ENCODE results near the gene SSU72. TPM values are rescaled to one million over a fixed set of nuclear protein-coding genes. Genes with fewer than 3 reads are reported as not detected.
A peak's percentile ranks its signal among the peaks of the same experiment; 100 is the strongest.

Gene SSU72
- polyA plus RNA-seq, 1 donor from 2014 or later, result 176 TPM

- no peaks in the 10 kb centered on the region for H3K9me3 Mint-ChIP-seq
- no peaks in the 10 kb centered on the region for H3K36me3 Mint-ChIP-seq
- H3K4me1 Mint-ChIP-seq, result peaks cover 0 to 4% (median 0%) of the 10 kb centered on the region in 3 donors
- H3K27me3 Mint-ChIP-seq, result no peaks in the 10 kb centered on the region
- no peak overlapping the region for H3K4me3 Mint-ChIP-seq
- peak overlapping the region in 1 of 3 donors; percentile 85 for H3K27ac Mint-ChIP-seq
These were observed 23.0 kb downstream of the SSU72 start for GRCh38 chr1:1551524-1552262.

DNA sequence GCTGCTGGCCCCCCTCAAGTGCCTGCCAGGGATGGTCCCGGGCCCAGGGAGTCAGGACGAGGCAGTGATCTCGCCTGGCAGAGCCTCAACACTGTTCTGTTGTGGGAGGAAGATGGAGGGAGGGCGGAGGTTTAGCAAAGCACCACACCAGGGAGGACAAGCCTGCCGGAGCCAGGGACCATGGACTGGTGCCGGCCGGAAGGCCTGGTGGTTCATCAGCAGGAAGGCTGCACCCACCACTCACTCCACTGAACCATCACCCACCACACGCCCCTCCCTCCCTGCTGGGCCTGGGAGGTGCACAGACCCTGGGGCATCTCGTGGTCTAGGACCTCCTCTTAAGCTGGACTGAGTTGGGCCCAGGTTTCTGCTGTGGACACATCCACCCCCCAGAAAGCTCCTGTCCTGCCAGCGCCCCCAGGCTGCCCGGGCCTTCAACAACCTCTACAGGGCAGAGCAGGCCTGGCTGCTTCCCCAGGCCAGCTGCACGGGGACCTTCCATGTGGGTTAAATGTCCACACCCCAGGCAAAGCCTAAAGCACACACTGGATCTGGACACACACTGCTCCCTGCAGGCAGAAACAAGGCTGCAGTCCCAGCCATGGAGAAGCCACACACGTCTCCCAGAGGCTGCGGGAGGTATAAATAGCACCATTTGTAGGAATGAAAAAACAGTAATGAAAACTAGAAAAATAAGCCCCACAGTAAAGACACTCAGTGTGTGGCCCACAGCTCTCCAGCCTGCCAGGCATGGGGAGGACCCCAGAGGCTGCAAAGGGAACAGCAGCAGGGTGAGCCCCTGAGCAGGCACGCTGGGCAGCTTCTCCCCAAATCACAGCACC, 23.9 kb downstream of the SSU72 start:
- Mint-ChIP-seq H3K27ac (peak overlapping the region in 1 of 3 donors; percentile 85), H3K4me1 (peaks cover 0 to 3% (median 0%) of the 10 kb centered on the region in 3 donors), H3K9me3 (no peaks in the 10 kb centered on the region), H3K36me3 (no peaks in the 10 kb centered on the region), H3K27me3 (no peaks in the 10 kb centered on the region), H3K4me3 (no peak overlapping the region)

GRCh38 chr1:1550087-1550486, 24.6 kb downstream of the SSU72 start:
- no peaks in the 10 kb centered on the region for H3K36me3 Mint-ChIP-seq
- peaks cover 0 to 3% (median 0%) of the 10 kb centered on the region in 3 donors for H3K4me1 Mint-ChIP-seq
- no peaks in the 10 kb centered on the region for H3K9me3 Mint-ChIP-seq
- H3K4me3 Mint-ChIP-seq, result no peak overlapping the region
- peak overlapping the region in 1 of 3 donors; percentile 85 for H3K27ac Mint-ChIP-seq
- no peaks in the 10 kb centered on the region for H3K27me3 Mint-ChIP-seq

- H3K27me3 Mint-ChIP-seq, result no peaks in the 10 kb centered on the region
- no peak overlapping the region for H3K27ac Mint-ChIP-seq
These were observed 26.1 kb downstream of the SSU72 start for GRCh38 chr1:1548591-1548990.

DNA sequence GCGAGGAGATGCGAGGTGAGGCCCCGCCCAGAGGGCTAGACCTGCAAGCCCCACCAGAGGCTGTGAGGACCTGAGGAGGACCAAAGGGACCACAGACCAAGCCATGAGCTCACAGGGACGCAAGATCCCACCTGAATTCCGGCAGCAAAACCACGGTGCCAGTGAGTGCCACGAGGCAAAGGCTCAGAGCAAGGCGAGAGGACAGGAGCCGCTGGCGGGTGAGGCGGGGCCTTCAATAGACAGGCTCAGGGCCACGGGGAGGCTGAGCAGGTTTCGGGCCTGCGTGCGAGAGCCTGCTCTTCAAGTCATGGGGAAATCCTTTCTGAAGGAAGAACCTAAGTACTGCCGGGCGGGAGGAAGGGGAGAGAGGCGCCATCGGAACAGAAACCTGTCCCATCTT, 27.2 kb downstream of the SSU72 start:
- H3K4me3 Mint-ChIP-seq, result no peak overlapping the region
- no peaks in the 10 kb centered on the region for H3K4me1 Mint-ChIP-seq
- H3K27me3 Mint-ChIP-seq, result no peaks in the 10 kb centered on the region
- H3K36me3 Mint-ChIP-seq, result no peaks in the 10 kb centered on the region
- H3K27ac Mint-ChIP-seq, result peak overlapping the region in 1 of 3 donors; percentile 67
- no peaks in the 10 kb centered on the region for H3K9me3 Mint-ChIP-seq

More at GRCh38 chr1:1548591-1548990, 26.1 kb downstream of the SSU72 start:
- Mint-ChIP-seq H3K4me1 (no peaks in the 10 kb centered on the region), H3K4me3 (no peak overlapping the region), H3K36me3 (no peaks in the 10 kb centered on the region), H3K9me3 (no peaks in the 10 kb centered on the region)

DNA sequence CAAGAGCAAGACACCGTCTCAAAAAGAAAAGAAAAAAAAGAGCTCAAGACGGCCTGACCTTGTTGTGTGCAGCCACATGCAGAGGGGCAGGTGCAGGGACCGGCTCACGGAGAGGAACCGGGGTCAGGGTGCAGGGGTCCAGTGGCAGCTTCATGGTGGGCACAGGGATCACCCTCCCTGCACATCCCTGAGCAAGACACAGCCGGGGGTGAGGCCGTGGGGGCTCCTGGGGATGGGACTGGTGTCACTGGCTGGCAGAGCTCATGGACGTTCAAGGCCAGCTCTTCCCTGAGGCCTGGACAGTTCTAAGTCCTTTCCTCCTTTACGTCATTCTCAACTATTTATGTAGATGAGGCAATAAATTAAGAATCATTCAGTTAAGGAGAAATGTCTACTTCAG, 27.7 kb downstream of the SSU72 start:
- no peaks in the 10 kb centered on the region for H3K9me3 Mint-ChIP-seq
- no peaks in the 10 kb centered on the region for H3K27me3 Mint-ChIP-seq
- H3K4me1 Mint-ChIP-seq, result no peaks in the 10 kb centered on the region
- no peak overlapping the region for H3K4me3 Mint-ChIP-seq
- H3K27ac Mint-ChIP-seq, result no peak overlapping the region
- H3K36me3 Mint-ChIP-seq, result no peaks in the 10 kb centered on the region

- Mint-ChIP-seq H3K4me3 (no peak overlapping the region), H3K27ac (no peak overlapping the region), H3K4me1 (peaks cover 0 to 3% (median 0%) of the 10 kb centered on the region in 3 donors), H3K9me3 (no peaks in the 10 kb centered on the region), H3K27me3 (no peaks in the 10 kb centered on the region), H3K36me3 (no peaks in the 10 kb centered on the region)
These were observed 28.5 kb downstream of the SSU72 start for GRCh38 chr1:1545946-1546737.

DNA sequence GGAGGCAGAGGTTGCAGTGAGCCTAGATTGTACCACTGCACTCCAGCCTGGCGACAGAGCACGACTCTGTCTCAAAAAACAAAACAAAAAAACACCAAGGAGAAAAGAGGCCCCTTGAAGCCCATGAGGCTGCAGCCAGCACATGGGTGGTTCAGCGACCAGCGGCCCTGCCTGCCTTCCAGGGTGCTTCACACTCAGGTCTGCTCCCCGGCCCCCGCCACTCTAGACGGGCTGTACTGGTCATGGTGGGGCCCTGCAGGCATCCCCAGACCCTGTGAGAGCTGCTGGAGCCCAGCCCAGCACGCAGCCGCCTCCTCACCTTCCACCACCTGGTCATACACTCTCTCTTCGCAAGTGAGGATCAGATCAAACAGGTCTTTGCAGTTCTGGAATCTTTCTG, 30.1 kb downstream of the SSU72 start:
- H3K36me3 Mint-ChIP-seq, result no peaks in the 10 kb centered on the region
- peak overlapping the region in 1 of 3 donors; percentile 35 for H3K27ac Mint-ChIP-seq
- peaks cover 0 to 3% (median 0%) of the 10 kb centered on the region in 3 donors for H3K4me1 Mint-ChIP-seq
- H3K27me3 Mint-ChIP-seq, result no peaks in the 10 kb centered on the region
- H3K9me3 Mint-ChIP-seq, result no peaks in the 10 kb centered on the region
- H3K4me3 Mint-ChIP-seq, result no peak overlapping the region

- no peak overlapping the region for H3K4me3 Mint-ChIP-seq
- H3K9me3 Mint-ChIP-seq, result no peaks in the 10 kb centered on the region
- H3K4me1 Mint-ChIP-seq, result peaks cover 0 to 3% (median 2%) of the 10 kb centered on the region in 3 donors
- no peak overlapping the region for H3K27ac Mint-ChIP-seq
- H3K36me3 Mint-ChIP-seq, result no peaks in the 10 kb centered on the region
- H3K27me3 Mint-ChIP-seq, result no peaks in the 10 kb centered on the region
These were observed 31.0 kb downstream of the SSU72 start for GRCh38 chr1:1543706-1544099.

- H3K36me3 Mint-ChIP-seq, result no peaks in the 10 kb centered on the region
- H3K9me3 Mint-ChIP-seq, result no peaks in the 10 kb centered on the region
These were observed 31.6 kb downstream of the SSU72 start for GRCh38 chr1:1542766-1543705.

GRCh38 chr1:1541956-1542765, 32.5 kb downstream of the SSU72 start:
- H3K27me3 Mint-ChIP-seq, result peaks cover 2% of the 10 kb centered on the region
- H3K4me1 Mint-ChIP-seq, result peaks cover 0 to 3% (median 2%) of the 10 kb centered on the region in 3 donors
- H3K4me3 Mint-ChIP-seq, result peak overlapping the region in 3 of 4 donors; percentile 33 to 78 (median 54)
- no peak overlapping the region for H3K27ac Mint-ChIP-seq
- H3K36me3 Mint-ChIP-seq, result no peaks in the 10 kb centered on the region
- no peaks in the 10 kb centered on the region for H3K9me3 Mint-ChIP-seq

More at GRCh38 chr1:1542766-1543705, 31.6 kb downstream of the SSU72 start:
- Mint-ChIP-seq H3K4me3 (peak overlapping the region in 1 of 4 donors; percentile 54), H3K4me1 (peaks cover 0 to 3% (median 2%) of the 10 kb centered on the region in 3 donors), H3K27ac (peak overlapping the region in 1 of 3 donors; percentile 47), H3K27me3 (peaks cover 2% of the 10 kb centered on the region)

DNA sequence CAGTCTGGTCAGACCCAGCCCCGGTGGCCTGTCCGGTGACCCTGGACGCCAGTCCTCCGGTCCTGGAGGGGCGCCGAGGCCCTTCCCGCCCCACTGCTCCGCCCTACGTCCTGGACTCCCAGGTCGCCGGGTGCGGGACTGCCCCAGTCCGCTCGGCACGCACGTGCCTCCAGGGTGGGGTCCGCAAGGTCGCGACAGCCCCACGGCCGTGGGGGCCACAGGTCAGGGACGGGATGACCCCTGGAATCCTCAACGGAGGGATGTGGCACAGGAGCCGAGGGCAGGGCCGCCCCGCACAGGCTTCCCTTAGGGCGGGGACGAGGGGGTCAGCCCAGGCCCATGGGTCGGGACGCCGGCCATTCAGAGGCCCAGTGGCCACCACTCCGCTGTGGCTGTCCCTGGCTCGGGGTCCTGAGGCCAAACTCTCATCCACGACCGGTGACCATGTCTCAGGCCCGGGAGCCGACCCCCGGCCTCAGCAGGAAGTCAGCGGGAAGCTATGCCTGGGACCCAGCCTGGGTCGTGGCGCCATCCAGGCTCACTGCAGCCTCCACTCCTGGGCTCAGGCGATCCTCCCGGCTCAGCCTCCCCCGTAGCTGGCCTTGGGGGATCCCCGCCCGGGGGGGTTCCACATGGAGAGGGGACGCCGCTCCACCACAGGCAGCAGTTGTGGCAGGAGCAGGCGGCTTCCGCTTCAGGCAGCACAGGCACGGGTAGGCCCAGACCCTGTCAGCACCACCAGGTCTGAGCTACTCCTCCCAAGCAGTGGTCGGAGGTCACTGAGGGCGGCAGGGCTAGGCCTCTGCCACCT, 33.6 kb downstream of the SSU72 start:
- Mint-ChIP-seq H3K9me3 (no peaks in the 10 kb centered on the region), H3K36me3 (no peaks in the 10 kb centered on the region), H3K27ac (no peak overlapping the region), H3K4me3 (peak overlapping the region in 2 of 4 donors; percentile 49 to 65), H3K4me1 (peaks cover 0 to 3% (median 2%) of the 10 kb centered on the region in 3 donors), H3K27me3 (peaks cover 2% of the 10 kb centered on the region)

All from IgD-negative memory B cell (primary cell).